A204.1 (cell line): ENCODE data around the gene APPL2.
"Not testable (repeated sequence)": the region's sequence is repeated elsewhere in the genome, so short reads cannot be mapped to it uniquely, and the experiment has no call there.

Experiments
- FAIRE-seq: peaks from 2 replicates; lab custom pipeline; 2012; peaks lifted over from hg19 to GRCh38; lab: Jason Lieb, UNC

APPL2 gene

GRCh38 chr12:105190530-105190929, 45.4 kb downstream of the APPL2 start:
- FAIRE-seq = no peak

DNA sequence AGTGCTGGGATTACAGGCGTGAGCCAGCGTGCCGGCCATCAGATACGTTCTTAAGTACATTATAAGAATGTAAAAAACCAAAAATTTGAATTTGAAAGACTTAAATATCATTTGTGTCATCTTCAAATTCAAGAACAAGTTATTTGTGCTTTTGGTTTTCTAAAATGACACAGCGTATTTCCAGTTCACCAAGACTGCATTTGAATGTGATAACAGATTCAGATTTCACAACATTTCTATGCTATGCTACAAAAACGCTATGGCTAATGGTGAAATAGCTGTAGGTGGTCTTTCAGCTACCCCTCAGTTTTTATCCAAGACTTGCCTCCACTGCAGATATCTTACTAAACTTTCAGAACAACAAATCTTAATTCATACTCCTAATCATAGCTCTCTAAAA, 46.7 kb downstream of the APPL2 start:
- FAIRE-seq = no peak

- not testable (repeated sequence) for FAIRE-seq
These were observed 52.0 kb downstream of the APPL2 start for GRCh38 chr12:105183976-105184375.

- not testable (repeated sequence) for FAIRE-seq
These were observed 52.6 kb downstream of the APPL2 start for GRCh38 chr12:105183406-105183805.

DNA sequence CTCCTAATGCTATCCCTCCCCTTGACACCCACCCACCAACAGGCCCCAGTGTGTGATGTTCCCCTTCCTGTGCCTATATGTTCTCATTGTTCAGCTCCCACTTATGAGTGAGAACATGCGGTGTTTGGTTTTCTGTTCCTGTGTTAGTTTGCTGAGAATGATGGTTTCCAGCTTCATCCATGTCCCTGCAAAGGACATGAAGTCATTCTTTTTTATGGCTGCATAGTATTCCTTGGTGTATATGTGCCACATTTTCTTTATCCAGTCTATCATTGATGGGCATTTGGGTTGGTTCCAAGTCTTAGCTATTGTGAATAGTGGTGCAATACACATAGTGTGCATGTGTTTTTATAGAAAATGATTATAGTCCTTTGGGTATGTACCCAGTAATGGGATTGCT, 56.9 kb downstream of the APPL2 start:
- not testable (repeated sequence) for FAIRE-seq

DNA sequence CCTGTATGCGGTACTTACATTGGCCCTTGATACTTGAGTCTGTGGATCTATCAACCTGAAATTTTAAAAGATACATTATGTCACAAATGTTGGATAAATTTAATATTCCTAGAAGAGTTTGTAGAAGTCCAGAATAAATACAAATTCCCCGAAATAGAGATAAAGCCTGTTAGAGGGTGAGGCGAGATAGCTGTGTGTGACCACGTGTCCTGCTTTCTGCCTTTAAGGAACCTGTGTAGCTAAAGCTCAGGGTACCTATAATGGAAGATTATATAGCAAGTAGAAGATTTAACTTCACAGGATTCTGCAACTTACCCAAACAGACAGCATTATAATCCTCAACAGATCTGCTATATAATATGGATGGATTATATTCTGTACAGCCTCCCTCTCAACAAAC, 58.8 kb downstream of the APPL2 start:
- FAIRE-seq = no peak

DNA sequence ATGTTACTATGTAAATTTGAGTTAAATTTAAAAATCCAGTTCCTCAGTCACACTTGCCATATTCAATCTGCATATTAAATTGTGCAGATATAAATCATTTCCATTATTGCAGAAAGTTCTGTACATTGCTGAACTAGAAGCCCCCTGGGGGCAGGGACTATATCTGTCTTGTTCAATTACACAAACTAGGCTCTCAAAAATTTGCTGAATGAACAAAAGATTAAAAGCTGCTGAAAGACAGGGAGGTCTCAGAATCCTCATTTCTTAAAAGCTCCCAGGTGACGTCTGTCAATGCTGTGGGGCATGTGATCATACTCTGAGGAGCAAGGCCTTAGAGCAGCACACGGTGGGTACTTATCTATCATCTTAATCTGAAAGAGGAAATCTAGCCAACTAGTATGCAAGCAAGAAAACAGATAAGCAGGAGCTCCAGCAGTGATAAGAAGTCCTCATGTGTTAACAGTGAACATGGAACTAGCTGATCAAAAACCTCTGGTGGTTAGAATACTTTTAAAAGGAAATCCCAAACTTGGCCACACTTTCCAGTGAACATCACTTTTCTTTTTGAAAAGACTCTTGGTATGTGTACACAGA, 60.5 kb downstream of the APPL2 start:
- no peak for FAIRE-seq

DNA sequence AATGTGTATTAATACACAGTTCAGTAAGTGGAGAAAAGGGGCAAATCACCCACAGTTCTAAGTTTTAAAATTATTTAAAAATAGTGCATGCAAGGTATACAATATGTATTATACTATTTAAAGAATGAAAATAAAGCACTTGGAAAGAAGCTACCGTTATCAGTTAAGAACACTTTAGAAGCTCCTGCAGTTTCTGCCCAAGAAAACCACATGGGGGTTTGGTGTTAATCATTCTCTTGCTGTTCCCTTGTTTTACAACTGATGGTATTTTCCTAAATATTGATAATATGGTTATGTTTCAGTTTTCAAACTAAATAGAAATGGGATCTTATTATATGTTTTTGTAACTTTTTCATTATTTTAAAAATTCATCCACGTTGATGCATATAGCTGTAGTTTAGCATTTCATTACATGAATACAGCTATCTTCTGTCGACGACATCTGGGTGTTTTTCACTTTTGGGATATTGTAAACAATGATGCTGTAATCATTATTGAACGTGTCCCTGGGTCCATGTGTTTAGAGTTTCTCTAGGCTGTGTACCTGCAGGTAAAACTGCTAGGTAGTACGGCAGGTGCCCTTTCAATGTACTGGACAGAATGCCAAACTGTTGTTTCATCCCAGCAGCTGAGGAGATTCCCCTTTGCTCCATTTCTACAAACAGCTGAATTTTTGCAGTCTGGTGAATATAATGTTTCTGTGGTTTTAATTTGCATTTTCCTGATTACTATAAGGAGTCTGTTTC, 64.1 kb downstream of the APPL2 start:
- no peak for FAIRE-seq

GRCh38 chr12:105170139-105170538, 65.8 kb downstream of the APPL2 start:
- FAIRE-seq = no peak

DNA sequence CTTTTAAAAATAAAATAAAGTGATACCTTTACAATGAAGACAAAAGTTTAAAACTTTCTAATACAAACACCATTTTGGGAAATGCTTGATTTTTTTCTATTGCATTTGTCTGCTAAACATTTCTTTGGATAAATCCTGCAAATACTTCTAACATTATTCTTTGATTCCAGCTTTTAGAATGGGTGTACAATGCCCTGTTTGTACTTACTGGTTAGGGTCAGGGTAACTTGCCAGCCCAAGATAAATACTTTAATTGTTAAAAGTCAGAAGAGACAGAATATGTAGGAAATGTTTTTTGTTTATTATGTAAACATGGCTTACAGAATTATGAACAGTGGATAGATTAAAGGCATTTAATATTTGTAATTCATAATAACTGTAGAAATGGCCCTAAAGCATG, 68.0 kb downstream of the APPL2 start:
- no peak for FAIRE-seq

GRCh38 chr12:105167346-105167745, 68.6 kb downstream of the APPL2 start:
- no peak for FAIRE-seq

DNA sequence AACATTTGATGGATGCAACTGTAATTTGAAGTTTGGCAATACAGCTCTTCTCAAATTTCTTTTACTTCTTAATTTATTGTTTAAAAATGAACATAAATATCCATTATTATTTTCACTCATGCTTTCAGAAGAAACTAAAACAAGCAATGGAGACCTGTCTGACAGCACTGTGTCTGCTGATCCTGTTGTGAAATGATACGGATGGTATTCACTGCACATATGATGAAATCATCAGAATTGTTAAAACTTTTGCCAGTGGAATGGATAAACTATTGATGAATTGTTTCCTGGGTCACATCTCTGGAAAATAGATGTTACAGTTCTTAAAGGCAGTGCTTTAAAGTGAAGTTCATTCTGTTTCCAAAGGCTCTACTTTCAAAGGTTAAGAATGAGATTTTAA, 69.2 kb downstream of the APPL2 start:
- FAIRE-seq = no peak

DNA sequence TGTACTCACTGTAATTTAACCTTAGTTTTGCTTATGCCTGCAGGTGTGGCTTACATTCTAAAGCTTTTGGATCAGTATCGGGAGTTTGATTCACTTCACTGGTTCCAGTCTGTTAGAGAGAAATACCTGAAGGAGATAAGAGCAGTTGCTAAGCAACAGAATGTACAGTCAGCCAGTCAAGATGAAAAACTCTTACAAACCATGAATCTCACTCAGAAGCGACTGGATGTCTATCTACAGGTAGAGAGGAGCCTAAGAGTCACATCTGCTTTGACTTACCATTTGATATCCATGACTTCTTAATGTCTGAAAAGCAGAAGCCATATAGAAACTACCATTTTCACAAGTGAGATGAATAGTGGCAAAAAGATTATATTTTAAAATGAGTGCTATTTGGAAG, 71.9 kb downstream of the APPL2 start:
- no peak for FAIRE-seq

DNA sequence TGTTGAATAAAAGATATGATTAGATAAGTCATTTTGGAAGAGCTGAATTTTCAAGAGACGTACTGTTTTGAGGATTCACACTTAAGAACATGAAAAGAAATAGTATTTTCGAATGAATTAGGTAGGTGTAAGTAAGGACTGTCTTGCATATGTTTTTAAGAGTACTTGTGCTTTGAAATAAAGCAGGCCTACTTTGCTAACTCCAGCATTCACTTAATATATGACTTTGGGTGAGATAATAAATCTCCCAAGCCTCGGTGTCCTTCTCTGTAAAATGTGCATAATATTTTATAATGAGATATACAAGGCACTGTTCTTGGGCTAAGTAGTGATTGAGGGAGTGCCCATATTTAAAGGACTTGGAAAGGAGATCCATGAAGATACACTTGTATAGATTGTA, 73.8 kb downstream of the APPL2 start:
- no peak for FAIRE-seq

DNA sequence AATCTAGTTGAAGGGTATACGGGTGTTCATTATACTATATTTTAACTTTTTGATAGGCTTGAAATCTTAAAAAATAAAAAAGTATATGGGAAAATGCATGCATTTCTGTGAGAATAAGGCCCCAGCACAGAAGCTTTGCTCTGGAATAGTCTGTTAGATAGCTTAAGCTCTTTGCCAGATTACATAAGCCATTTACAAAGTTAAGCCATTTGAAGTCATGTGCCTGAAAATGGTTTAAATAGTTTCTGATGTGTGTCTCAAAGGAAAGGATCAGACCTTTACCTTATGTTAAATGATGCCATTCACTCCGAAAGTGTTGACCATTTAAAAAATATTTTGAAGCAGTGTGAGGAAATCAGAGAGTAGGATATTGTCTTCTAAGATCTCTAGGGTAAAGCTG, 77.1 kb downstream of the APPL2 start:
- no peak for FAIRE-seq

- FAIRE-seq = no peak
These were observed 78.4 kb downstream of the APPL2 start for GRCh38 chr12:105157606-105158005.

- FAIRE-seq = peak; percentile 93
These were observed 79.7 kb downstream of the APPL2 start for GRCh38 chr12:105156260-105156659.

GRCh38 chr12:105142259-105142658, 93.7 kb downstream of the APPL2 start:
- FAIRE-seq = no peak

GRCh38 chr12:105141320-105141922, 94.6 kb downstream of the APPL2 start:
- FAIRE-seq = no peak

- FAIRE-seq = no peak
These were observed 97.7 kb downstream of the APPL2 start for GRCh38 chr12:105138248-105138647.
